Inferior parietal cortex (tissue), 1 donor: ENCODE data around the gene SHE.
A peak's percentile ranks its signal among the peaks of the same experiment; 100 is the strongest.
"Not testable (repeated sequence)": the region's sequence is repeated elsewhere in the genome, so short reads cannot be mapped to it uniquely, and the experiment has no call there.

Experiments used
- DNase-seq: peaks from one replicate; pipeline ENCODE4 v3.0.0-alpha.2; 2016; ENCODE audit errors: extremely low spot score

Gene SHE

DNA sequence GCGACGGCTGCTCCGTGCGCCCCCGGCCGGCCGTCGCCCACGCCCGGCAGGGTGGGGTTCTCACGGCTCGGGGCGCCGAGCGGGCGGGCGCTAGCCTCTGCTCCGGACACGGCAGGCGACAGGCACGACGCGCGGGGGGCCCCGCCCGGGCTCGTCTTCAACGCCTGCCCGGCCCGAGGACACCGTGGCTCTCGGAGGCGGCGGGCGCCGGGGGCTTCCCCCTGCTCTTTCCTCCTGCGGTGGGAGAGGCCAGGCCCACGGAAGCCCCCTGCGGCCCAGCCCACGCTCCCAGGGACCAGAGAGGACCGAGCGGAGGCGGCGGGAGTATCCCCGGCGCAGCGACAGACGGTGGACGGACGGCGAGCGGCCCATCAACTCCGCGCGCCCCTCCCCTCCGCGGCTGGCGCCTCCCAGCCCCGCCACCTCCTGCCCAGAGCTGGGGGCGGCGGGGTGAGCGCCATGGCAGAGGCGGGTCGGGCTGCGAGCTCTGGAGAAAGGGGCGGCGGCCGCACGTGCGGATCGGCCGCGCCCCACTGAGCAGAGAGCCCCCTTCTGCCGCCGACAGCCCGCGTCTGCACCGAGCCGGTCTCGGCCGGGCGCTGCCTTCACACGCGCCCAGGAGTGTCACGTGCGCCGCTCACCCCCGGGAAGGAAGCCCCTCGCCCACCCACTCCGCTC lies at the start of gene SHE, which contains the start of gene TDRD10:
Gene SHE (minus strand): TSS at position 347 of the 678 bp plus-strand sequence. CDS start 386 bp downstream, outside the sequence.
Gene TDRD10 (plus strand): TSS at position 154 of the 678 bp plus-strand sequence. CDS start 4,685 bp downstream, outside the sequence.
- DNase-seq: no peak

DNA sequence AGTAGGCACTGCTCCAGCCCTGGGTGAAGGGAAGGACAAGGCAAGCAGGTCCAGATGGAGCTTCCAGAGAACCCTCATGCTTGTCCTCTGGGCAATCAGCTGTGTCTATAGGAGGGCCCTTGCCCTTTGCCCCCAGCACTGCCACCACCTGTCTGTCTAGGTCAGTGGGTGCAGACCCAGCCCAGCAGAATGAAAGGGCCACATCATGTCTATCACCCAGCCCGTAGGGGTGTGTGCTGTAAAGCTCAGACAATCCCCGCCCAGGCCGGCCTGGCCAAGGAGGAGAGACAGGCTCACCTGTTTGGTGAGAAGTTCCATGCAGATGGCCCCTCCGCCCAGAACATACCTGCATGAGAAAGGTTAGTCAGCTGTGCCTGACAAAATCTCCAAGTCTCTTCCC lies 49.3 kb upstream of the SHE start:
- DNase-seq: no peak

DNA sequence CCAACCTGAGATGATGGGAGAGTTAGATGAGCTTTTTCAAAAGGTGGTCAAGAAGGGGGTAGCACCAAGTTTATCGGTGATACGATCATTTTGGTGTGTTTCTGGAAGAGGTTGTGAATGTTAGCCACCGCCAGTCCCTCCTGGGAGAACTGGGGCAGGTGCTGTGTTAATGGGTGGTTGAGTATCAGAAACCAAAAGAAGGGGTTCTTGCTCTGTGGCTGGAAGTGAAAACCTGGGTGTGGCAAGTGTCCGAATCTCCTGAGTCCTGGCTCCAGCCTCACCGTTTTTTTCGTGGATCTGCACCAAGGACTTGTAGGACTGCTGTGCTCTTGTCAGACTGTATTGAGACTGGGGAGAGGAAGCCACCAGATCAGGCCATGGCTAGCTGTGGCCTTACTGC lies 48.4 kb upstream of the SHE start:
- no peak for DNase-seq

DNA sequence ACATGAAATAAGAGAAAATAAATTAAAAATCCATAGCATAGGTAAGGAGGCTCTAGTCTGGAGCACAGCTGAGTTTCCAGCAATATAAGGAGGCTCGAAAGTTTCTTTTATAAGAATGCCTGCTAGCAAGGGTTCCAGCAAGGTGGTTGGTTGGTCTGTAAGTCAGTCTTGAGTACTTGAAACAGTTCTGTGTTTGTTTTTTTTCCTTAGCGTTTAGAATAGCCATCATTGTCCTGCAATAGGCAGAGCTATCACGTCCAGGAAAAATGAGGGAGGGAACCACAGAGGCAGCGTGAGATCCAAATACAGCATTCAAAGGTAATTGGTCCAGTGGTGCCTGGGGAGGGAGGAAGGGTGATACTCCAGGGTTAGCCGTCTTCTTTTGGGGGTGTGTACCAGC lies 47.9 kb upstream of the SHE start:
- DNase-seq: no peak

DNA sequence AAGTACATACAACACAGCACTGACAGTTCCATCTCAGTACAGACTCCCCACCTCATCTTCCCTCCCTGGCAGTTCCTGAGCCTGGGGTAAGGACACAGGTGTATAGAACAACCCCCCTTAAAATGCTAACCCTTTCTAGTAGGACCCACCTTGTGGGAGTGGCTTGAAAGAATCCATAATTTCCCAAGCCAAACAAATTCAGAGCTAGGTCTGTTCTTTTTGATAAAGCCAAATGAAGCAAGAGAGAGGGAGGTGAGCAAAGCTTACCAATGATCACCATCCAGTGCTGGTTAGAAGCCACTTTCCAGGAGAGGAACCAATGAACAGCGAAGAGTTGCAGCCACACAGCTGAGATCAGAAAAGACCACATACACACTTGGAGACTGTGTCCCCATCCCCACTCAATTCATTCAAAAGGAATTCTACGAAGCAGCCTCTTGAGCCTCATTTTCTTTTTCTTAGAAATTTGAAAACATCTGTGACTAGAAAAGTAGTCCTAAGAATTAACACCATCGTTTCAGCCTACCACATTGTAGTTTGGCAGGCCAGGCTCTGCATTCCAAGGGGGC lies 47.1 kb upstream of the SHE start:
- DNase-seq: no peak

DNA sequence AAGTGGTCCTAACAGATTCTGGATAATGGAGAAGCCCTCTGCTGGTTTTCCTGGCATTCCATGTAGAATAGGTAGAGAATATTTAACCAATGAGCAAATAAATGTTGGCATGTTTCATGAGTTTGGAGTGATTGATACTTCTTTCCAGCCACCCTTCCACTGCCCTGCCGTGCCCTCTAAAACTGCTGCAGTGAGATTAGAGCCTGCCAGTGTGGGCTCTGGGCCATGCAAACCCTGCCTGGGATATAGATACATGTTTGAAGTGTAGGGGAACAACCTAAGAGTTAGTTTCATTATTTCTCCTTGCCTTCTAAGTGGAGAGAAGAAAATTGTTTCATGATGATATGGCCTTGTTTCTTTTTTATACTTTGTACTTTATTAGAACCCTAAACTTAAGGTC lies 45.8 kb upstream of the SHE start:
- no peak for DNase-seq

DNA sequence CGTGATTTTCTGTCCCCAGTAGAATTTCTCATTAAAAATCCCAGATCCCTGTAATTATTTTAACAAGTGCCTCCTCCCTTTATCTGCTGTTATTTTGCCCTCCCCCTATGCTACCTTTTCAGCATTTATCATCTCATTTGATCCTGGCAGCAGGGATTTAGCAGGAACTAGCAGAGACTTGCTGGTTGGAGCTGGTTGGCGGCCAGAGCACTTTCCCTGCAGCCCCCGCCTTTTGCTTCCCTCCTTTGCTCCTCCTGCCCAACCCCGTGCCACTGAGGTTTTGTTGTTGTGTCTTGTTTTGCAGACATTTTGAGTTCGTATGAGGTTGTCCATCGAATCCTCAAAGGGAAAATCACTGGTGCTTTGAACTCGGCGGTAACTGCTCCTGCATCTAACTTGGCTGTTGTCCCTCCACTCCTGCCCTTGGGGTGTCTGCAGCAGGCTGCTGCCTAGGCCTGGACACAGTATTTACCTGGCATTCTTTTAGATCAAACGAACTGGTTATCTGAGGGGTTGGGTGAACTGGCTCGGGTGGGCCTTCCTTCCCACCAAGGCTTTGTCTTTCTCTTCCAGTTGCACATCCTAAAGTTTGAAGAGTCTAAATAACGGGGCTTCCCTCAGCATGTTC lies 45.0 kb upstream of the SHE start:
- no peak for DNase-seq

DNA sequence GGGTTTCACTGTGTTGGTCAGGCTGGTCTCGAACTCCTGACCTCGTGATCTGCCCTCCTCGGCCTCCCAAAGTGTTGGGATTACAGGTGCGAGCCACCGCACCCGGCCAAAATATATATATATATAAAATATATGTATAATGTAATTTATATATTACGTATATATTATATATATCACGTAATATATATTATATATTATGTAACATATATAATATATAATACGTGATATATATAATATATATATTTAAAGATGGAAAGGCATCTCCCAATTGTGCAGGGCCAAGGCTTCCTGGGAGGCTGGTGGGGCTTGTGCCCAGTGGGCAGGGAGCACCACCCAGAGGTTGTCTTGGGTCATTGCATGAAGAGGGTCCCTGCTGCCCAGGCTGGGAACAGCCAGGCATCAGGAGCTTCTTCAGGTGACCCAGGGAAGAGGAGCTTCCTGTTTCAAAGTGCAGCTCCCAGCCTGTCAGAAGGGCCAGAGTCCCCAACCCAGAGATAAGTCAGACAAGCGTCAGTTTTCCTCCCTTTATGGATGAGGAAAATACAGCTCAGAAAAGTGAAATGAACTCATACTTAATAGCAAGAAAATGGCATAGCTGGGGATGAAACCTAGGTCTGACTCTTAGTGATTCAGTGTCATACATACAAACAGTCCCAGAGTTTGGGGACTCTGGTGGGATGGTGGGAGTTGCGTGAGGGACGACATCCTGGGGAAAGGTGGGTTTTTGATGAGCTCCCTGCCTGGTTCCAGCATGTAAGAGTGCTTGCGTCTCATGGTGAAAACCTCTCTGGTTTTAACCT lies 44.3 kb upstream of the SHE start:
- DNase-seq: peak; percentile 55

DNA sequence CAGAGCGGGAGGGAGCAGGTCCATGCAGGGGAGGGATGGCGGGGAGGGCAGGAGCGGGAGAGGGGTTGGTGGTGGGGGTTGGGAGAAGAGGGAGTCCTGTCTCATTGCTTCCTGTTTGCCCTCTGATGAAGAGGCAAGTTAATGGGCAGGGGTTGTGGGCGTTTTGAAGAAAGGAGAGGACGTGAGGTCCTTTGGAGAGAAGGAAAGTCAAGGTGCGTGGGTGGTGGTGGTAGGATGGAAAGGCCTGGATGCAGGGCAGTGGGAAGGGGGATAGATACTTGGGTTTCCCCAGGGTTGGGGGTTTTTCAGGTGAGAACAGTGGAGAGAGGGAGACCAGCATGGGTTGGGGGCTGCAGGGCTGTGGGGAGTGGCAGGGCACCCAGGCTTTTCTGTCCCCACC lies 39.0 kb upstream of the SHE start:
- DNase-seq: no peak

DNA sequence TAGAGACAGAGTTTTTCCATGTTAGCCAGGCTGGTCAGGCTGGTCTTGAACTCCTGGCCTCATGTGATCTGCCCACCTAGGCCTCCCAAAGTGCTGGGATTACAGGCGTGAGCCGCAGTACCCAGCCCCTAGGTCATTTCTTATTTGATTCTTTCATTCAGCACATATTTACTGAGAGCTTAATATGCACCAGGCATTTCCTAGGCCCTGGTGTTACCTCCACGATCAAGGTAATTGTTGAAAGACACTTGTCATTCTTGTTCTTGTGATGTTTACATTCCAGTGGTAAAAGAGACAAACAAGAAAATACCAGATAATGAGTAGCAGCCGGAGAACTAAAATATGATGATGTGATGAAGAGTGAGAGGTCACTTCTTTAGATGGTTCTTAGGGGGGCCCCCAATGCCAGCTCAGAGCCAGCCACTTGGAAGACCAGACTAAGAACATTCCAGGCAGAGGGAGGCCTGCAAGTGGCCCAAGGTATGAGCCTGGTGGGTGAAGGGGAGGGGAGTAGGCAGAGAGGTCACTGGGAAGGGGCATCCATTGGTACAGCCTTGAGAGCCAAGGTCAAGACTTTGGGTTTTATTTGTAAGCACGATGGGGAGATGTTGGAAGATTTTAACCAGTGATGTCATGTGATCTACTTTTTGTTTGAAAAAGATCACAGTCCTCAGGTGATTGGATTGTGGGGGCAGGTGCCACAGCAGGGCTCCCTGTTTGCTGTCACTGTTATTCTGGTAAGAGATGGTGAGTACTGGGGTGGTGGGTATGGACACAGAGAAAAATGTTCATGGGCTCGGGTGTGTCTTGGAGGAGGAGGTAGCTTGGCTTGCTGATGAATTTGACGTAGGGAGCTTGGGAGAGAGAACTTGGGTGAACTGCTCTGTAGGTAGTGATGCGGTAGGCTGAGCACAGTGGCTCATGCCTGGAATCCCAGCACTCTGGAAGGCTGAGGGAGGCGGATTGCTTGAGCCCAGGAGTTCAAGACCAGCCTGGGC lies 37.6 kb upstream of the SHE start:
- DNase-seq: no peak

DNA sequence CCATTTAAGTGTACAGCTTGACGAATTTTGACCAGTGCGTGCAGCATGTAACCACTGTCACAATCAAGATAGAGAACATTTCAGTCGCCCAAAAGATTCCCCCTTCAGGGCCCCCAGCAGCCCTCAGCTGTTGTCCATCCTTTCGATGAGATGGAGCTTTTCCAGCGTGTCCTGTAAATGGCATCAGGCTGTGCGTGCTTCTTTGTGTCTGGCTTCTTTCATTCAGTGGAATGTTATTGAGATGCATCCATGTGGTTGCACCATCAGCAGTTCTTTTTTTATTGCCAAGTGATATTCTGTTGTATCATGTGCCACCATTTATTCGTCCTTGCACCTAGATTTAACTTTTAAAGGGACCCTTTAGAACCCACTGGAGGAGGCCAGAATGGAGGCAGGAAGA lies 34.4 kb upstream of the SHE start:
- no peak for DNase-seq

DNA sequence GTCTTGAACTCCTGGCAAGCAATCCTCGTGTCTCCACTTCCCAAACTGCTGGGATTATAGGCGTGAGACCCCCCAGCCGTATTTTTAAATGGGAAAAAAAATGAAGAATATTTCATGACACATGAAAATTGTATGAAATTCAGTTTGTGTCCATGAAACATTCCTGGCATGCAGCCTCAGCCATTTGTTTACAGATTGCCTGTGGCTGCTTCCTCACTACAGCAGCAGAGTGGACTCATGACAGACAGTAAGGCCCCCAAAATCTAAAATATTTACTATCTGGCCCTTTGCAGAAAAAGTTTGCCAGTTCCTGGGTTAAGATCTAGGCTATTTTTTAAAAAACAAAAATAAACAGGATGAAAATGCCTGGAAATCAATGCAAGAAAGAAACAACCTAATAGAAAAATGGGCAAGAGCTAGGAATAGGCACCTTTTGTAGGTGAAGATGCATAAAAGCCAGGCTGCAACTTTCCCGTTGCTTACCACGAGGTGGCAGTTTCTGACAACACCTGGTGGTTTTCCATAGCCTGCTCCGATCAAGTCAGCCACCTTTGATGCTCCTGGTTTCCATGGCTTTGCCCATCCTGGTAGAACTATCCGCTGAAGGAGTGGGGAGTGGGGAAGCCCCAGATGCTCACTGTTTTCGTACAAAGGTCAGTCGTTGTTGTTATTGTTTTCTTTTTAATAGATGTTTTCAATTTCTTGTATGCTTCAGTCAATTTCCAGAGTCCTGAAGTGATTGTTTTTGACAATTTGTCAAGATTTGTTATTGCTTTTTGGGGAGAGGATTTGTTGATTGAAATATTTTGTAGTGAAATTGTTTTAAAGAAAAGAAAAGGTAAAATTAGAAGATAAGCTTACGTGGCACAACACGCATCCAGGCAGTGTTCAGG lies 32.0 kb upstream of the SHE start:
- no peak for DNase-seq

DNA sequence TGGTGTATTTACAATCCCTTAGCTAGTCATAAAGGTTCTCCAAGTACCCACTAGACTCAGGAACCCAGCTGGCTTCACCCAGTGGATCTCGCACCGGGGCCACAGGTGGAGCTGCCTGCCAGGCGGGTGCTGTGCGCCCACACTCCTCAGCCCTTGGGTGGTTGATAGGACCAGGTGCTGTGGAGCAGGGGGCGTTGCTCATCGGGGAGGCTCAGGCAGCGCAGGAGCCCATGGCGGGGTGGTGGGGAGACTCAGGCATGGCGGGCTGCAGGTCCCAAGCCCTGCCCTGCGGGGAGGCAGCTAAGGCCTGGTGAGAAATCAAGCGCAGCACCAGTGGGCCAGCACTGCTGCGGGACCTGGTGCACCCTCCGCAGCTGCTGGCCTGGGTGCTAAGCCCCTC lies 29.7 kb upstream of the SHE start:
- not testable (repeated sequence) for DNase-seq

DNA sequence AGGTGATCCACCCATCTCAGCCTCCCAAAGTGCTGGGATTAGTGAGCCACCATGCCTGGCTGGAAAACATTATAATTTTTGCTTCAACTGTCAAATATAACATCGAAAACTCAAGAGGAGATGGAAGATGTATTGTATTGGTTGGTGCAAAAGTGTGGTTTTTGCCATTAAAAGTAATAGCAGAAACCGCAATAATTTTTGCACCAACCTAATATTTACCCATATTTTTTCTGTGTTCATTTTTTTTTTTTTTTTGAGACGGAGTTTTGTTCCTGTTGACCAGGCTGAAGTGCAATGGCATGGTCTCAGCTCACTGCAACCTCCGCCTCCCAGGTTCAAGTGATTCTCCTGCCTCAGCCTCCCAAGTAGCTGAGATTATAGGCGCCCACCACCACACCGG lies 27.1 kb upstream of the SHE start:
- no peak for DNase-seq

DNA sequence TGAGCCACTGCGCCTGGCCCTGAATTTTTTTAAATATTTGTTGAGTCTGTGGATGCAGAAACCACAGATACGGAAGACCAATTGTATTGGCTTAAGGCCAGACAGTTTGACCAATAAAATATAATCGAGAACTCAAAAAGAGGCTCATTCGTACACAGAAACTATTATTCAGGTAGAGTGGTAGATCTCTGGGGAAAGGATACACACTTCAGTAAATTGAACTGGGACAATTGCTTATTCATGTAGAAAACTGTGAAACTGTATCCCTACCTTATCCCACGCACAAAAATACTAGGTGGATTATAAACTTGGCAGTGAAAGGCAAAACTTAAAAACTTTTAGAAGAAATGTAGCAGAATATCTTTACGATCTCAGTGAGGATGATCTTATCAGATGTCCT lies 25.0 kb upstream of the SHE start:
- no peak for DNase-seq

DNA sequence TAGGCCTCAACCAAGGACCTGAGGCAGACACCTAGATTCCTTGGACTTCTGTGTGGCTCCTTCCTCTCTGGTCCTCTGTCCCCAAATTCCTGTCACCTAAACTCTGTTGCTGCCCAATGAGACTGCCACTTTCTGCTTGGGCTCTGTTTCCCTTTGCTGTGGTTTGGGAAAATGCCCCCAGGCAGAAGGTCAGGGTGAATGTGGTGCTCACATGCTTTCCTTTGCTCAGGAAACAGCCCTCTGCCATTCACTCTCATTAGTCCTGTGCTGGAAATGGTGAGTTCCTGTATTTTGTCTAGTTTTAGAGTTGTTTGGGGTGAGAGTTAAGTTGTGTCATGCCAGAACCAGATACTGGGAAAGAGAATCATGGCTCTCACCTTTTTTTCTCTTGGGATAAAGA lies 22.7 kb upstream of the SHE start:
- no peak for DNase-seq

DNA sequence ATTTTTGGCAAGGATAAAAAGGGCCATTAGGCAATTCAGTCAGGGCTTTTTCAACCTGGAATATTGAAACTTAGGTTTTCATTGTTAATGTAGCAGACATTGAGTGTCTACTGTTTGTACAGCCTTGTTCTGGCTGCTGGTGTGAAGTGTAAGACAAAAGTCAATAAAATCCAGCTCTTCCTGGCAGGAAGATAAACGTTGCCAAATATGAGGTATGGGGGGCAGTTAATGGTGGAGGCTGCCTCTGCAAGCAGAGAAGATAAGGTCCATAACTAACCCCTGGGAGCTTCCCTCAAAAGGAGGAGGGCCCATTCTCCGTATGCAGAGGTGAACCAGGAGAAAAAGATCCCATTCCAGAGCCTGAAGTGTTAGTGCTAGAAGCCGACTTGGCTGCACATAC lies 19.5 kb upstream of the SHE start:
- DNase-seq: no peak

DNA sequence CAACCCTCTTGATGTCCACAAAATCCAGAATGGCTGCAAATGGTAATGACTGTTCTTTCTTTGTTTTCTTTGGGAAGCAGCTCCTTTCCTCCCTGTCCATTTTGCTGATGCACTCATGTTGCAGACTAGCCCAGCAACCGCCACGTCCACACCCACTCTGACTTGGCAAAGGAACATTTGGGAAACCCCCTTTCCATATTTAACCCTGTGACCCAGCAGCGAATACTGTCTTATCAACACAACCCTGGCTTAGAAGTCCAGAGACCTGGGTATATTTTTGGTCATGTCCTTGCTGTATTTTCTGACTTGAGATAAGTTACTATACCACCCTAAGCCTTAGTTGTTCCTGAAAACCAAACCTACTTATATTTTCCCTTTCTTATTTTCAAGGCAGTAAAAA lies 18.1 kb upstream of the SHE start:
- no peak for DNase-seq

DNA sequence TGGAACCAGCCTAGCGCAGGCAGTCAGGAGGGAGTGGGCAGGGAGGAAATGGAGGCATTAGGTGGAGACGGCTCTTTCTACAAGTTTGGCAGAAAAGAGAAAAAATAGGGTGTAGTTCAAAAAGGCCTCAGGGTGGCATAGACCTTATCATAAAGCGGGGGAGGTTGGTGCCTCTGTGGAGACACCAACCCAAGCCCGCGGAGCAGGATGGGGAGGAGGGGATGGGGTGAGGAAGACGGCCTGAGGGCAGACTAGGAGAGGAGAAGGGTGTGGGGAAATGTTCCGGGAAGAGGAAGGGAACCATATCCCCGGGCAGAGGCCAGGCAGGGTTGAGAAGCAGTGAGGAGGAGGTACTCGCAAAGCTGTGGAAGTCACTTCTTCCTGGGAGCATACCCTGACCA lies 17.4 kb upstream of the SHE start:
- no peak for DNase-seq

DNA sequence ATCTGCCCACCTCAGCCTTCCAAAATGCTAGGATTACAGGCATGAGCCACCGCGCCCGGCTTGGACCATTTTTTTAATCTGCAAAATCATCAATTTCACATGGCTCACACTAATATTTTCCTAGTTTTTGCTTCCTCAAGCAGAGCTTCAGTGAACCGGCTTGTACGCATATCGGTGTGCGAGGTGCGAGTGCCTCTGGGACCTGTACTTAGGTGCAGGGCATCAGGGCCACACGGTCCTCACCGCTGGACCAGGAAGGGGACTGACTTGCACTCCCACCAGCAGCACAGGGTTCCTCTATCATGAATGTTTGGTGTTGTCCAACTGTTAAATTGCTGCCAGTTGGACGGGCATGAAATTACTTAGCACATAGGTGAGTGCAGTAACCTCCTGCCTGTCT lies 15.4 kb upstream of the SHE start:
- DNase-seq: no peak
